Effector memory CD4-positive, alpha-beta T cell (primary cell): ENCODE results near the gene KRTAP1-1.
"Not testable (repeated sequence)": the region's sequence is repeated elsewhere in the genome, so short reads cannot be mapped to it uniquely, and the experiment has no call there.

Source experiments
- DNase-seq, 3 donors: peaks; one replicate each; pipeline ENCODE4 v3.0.0-alpha.2; 2020
- H3K27ac ChIP-seq: 2 replicates; pipeline ENCODE4 v1.7.0; 2013; ENCODE audit warnings: mild to moderate bottlenecking, low read length, moderate library complexity; ENCODE audit not compliant: insufficient read depth, poor library complexity, severe bottlenecking
- H3K27me3 ChIP-seq: replicated peaks from 2 replicates; pipeline ENCODE4 v1.7.0; 2013; ENCODE audit warnings: mild to moderate bottlenecking, low read length; ENCODE audit not compliant: insufficient read depth, control insufficient read depth, poor library complexity, severe bottlenecking
- H3K36me3 ChIP-seq: 2 replicates; pipeline ENCODE4 v1.7.0; 2013; ENCODE audit warnings: mild to moderate bottlenecking, low read length, moderate library complexity; ENCODE audit not compliant: control insufficient read depth, insufficient read depth
- H3K4me1 ChIP-seq: 2 replicates; pipeline ENCODE4 v1.7.0; 2013; ENCODE audit warnings: low read length, mild to moderate bottlenecking; ENCODE audit not compliant: control insufficient read depth, insufficient read depth, poor library complexity, severe bottlenecking
- H3K4me3 ChIP-seq: 2 replicates; pipeline ENCODE4 v1.7.0; 2013; ENCODE audit warnings: low read length, low read depth, mild to moderate bottlenecking; ENCODE audit not compliant: insufficient read depth, poor library complexity, severe bottlenecking
- H3K9me3 ChIP-seq: 2 replicates; pipeline ENCODE4 v1.7.0; 2013; ENCODE audit warnings: mild to moderate bottlenecking, low read length, moderate library complexity; ENCODE audit not compliant: control insufficient read depth

KRTAP1-1 gene

GRCh38 chr17:41057547-41057946 lies 16.3 kb upstream of the KRTAP1-1 start:
- Histone ChIP-seq H3K36me3 (no peaks in the 10 kb centered on the region), H3K27ac (no peak overlapping the region), H3K9me3 (no peaks in the 10 kb centered on the region), H3K4me3 (no peak overlapping the region), H3K27me3 (peaks cover 2% of the 10 kb centered on the region), H3K4me1 (no peaks in the 10 kb centered on the region)
- no peak for DNase-seq

DNA sequence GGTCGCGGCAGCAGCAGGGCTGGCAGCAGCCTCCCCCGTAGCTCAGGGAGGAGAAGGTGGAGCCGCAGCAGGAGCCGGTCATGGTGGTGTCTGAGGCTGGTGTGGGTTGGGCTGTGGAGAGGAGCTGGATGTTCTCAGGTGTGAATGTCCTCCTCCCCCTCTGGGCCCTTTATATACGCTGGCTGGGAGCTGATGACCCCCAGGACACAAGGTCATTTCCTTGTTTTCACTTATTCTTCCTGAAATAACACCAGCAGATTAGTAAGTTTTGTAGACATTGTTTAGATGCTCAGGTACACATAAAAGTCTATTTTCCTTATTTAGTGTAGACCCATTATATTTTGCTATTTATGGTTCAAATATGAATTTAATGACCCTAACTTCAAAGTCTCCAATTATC lies 13.9 kb upstream of the KRTAP1-1 start, which contains the start of gene KRTAP2-2:
TSS of gene KRTAP2-2 (minus strand) at position 101 of the 400 bp plus-strand sequence. CDS start at position 82, 19 bp downstream.
- not testable (repeated sequence) for H3K4me3 ChIP-seq, H3K36me3 ChIP-seq, H3K27me3 ChIP-seq, H3K4me1 ChIP-seq, DNase-seq, H3K9me3 ChIP-seq, H3K27ac ChIP-seq

- H3K27ac ChIP-seq, H3K9me3 ChIP-seq, H3K4me3 ChIP-seq, H3K4me1 ChIP-seq, DNase-seq, H3K36me3 ChIP-seq, H3K27me3 ChIP-seq: not testable (repeated sequence)
Measured at GRCh38 chr17:41054556-41054955, 13.3 kb upstream of the KRTAP1-1 start.

DNA sequence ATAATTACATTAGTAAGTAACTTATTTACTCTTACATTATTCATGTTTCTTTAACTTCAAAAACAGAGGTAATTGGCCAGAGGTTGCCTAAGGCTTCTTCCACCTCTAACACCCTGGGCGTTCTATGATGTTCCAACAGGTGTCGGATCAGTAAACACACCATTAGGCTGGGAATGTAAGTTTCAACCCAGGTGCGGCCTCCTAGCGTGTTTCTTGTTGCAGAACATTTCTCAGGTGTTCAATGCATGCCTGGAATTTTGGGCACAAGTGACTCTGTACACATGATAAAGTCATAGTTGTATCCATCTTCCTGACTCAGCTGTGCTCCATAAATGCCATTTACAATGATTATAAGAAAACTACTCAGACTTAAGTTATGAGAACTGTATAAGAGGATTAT lies 12.8 kb upstream of the KRTAP1-1 start:
- H3K27me3 ChIP-seq: no peaks in the 10 kb centered on the region
- H3K36me3 ChIP-seq: no peaks in the 10 kb centered on the region
- no peak for DNase-seq
- no peaks in the 10 kb centered on the region for H3K9me3 ChIP-seq
- no peaks in the 10 kb centered on the region for H3K4me1 ChIP-seq
- H3K4me3 ChIP-seq: no peak overlapping the region
- no peak overlapping the region for H3K27ac ChIP-seq

GRCh38 chr17:41052566-41052965 lies 11.3 kb upstream of the KRTAP1-1 start:
- Histone ChIP-seq H3K36me3 (no peaks in the 10 kb centered on the region), H3K27ac (no peak overlapping the region)

DNA sequence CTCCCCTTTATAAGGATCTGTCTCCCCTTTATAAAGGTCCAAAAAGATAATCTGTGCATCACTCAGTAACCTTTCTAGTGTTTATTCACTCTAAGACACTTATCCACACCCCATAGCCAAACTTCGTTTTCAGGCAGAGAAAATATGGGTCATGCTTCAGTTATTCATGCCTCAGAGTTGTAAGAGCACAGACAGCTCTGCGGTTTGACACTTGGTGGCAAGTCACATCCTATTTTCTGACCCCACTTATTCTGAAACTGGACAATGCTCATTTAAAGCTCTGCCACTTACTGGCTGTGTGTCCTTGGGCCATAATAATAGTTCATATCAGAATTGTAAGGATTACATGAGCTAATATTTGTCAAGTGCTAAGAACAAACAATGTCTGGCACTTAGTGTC lies 7.9 kb upstream of the KRTAP1-1 start:
- Histone ChIP-seq H3K36me3 (no peaks in the 10 kb centered on the region), H3K27me3 (no peaks in the 10 kb centered on the region), H3K4me3 (no peak overlapping the region), H3K9me3 (no peaks in the 10 kb centered on the region), H3K4me1 (no peaks in the 10 kb centered on the region), H3K27ac (no peak overlapping the region)
- DNase-seq: no peak

More at GRCh38 chr17:41052566-41052965, 11.3 kb upstream of the KRTAP1-1 start:
- Histone ChIP-seq H3K27me3 (no peaks in the 10 kb centered on the region), H3K9me3 (no peaks in the 10 kb centered on the region), H3K4me3 (no peak overlapping the region), H3K4me1 (no peaks in the 10 kb centered on the region)
- no peak for DNase-seq

DNA sequence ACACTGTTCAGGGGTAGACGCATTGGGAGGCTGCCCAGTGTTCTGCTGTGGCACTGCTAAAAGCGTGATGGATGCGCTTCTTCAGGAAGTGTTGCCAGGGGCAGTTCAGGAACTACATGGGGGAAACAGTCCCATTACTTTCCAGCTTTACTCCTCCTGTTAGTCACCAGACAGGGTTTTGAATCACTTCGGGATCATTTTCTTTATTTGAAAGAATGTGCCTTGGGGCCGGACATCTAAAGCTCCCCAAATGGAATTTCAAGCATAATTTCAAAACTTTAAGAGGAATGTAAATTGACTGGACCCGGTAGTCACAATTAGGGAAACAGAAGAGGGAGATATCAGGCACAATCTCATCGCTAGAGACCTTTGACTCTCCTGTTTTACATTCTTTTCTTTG lies 7.2 kb upstream of the KRTAP1-1 start:
- no peaks in the 10 kb centered on the region for H3K27me3 ChIP-seq
- H3K36me3 ChIP-seq: no peaks in the 10 kb centered on the region
- no peak for DNase-seq
- no peak overlapping the region for H3K27ac ChIP-seq
- no peaks in the 10 kb centered on the region for H3K9me3 ChIP-seq
- H3K4me1 ChIP-seq: no peaks in the 10 kb centered on the region
- no peak overlapping the region for H3K4me3 ChIP-seq

DNA sequence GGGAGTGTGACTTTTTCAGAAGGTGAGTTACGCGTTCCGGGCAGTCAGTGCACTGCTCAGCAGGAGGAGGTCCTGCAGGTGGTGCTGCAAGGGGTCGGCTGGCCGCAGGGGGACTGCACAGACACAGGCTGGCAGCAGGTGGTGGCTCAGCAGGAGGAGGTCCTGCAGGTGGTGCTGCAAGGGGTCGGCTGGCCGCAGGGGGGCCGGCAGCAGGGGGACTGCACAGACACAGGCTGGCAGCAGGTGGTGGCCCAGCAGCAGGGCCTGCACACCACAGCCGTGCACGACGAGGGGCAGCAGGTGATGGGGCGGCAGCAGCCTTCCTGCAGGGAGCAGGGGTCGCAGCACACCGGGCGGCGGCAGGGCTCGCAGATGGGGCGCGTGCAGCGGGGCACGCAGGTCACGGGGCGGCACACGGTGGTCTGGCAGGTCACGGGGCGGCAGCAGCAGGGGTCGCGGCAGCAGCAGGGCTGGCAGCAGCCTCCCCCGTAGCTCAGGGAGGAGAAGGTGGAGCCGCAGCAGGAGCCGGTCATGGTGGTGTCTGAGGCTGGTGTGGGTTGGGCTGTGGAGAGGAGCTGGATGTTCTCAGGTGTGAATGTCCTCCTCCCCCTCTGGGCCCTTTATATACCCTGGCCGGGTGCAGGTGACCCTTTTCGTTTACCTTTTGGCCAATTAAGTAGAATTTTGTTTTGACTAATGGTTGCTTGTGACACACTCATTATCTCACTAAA lies 5.7 kb upstream of the KRTAP1-1 start, which contains the start of gene KRTAP2-1:
TSS of gene KRTAP2-1 (minus strand) at position 582 of the 731 bp plus-strand sequence. CDS start at position 533, 49 bp downstream.
- H3K27ac ChIP-seq, H3K9me3 ChIP-seq, H3K36me3 ChIP-seq, H3K4me1 ChIP-seq, H3K4me3 ChIP-seq, H3K27me3 ChIP-seq, DNase-seq: not testable (repeated sequence)

- no peaks in the 10 kb centered on the region for H3K36me3 ChIP-seq
- no peak overlapping the region for H3K4me3 ChIP-seq
- no peaks in the 10 kb centered on the region for H3K27me3 ChIP-seq
- no peak overlapping the region for H3K27ac ChIP-seq
- H3K4me1 ChIP-seq: no peaks in the 10 kb centered on the region
- H3K9me3 ChIP-seq: no peaks in the 10 kb centered on the region
- DNase-seq: no peak
Measured at GRCh38 chr17:41042953-41043352, 1.7 kb upstream of the KRTAP1-1 start.

GRCh38 chr17:41037853-41038350 lies 3.3 kb downstream of the KRTAP1-1 start:
- Histone ChIP-seq H3K27me3 (no peaks in the 10 kb centered on the region), H3K36me3 (no peaks in the 10 kb centered on the region), H3K27ac (no peak overlapping the region), H3K4me3 (no peak overlapping the region), H3K9me3 (no peaks in the 10 kb centered on the region), H3K4me1 (no peaks in the 10 kb centered on the region)
- no peak for DNase-seq
